Fibroblast of lung (primary cell): ENCODE results near the gene TBL1XR1.

ENCODE experiments used
- EZH2 ChIP-seq: IDR thresholded peaks from 2 replicates; pipeline ENCODE4 v1.5.1; 2012; ENCODE audit warnings: low read length, control low read depth, mild to moderate bottlenecking; ENCODE audit errors: missing control alignments
- TF ChIP-seq, protein P1 (sequence below), 2 donors: IDR thresholded peaks in 1 of 2; conservative IDR thresholded peaks in 1 of 2; 1 replicate in 1 of 2; 2 replicates in 1 of 2; pipeline ENCODE4 v1.5.1; 2011 to 2012; ENCODE audit warnings: low read length in 2 of 2, control low read depth in 1 of 2, inconsistent platforms in 1 of 2, low read depth in 1 of 2, mild to moderate bottlenecking in 1 of 2

DNA sequence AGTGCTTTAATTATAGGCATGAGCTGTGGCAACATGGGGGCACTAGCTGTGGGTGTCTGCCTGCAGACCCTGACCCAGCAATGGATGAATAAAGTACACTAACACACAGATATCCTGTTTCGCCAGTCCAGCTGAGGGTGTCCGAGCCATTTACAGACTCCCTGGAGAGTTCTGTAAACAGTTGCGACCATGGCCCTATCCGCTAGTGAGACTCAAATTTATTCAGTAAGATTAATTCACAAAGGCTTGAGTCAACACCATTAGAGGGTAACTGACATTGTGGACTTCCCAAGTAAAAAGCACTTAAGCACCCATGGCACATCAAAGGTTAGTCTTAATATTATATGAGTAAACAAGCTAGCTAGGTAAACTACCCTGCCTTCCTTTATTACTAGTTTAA is 161.6 kb downstream of the TBL1XR1 start:
- TF ChIP-seq, protein P1, sequence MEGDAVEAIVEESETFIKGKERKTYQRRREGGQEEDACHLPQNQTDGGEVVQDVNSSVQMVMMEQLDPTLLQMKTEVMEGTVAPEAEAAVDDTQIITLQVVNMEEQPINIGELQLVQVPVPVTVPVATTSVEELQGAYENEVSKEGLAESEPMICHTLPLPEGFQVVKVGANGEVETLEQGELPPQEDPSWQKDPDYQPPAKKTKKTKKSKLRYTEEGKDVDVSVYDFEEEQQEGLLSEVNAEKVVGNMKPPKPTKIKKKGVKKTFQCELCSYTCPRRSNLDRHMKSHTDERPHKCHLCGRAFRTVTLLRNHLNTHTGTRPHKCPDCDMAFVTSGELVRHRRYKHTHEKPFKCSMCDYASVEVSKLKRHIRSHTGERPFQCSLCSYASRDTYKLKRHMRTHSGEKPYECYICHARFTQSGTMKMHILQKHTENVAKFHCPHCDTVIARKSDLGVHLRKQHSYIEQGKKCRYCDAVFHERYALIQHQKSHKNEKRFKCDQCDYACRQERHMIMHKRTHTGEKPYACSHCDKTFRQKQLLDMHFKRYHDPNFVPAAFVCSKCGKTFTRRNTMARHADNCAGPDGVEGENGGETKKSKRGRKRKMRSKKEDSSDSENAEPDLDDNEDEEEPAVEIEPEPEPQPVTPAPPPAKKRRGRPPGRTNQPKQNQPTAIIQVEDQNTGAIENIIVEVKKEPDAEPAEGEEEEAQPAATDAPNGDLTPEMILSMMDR (conservative IDR thresholded peaks at IDR 0.05 in 1 of 2, IDR thresholded peaks at IDR 0.05 in 1 of 2; ENCODE audit: low read depth in 1 of 2, low read length in 2 of 2) = no peak
- TF ChIP-seq EZH2 = no peak
